GM12891 (cell line): Measurements from ENCODE around the gene NREP.

Experiments
- DNase-seq: peaks from one replicate; pipeline ENCODE4 v3.0.0; 2011; ENCODE audit warnings: low spot score; ENCODE audit not compliant: insufficient read length
- FAIRE-seq: peaks from 2 replicates; lab custom pipeline; 2011; peaks lifted over from hg19 to GRCh38; lab: Jason Lieb, UNC
- PAX5 ChIP-seq: IDR thresholded peaks from 2 replicates; pipeline ENCODE4 v1.6.1; 2011; ENCODE audit warnings: low read length, moderate library complexity, mild to moderate bottlenecking; ENCODE audit not compliant: insufficient read depth, severe bottlenecking
- POLR2A ChIP-seq: IDR thresholded peaks from 2 replicates; pipeline ENCODE4 v1.6.1; 2011; ENCODE audit warnings: low read depth, low read length, control low read depth
- POLR2AphosphoS5 ChIP-seq: IDR thresholded peaks from 2 replicates; pipeline ENCODE4 v1.6.1; 2011; ENCODE audit warnings: low read depth, low read length, control low read depth
- POU2F2 ChIP-seq: IDR thresholded peaks from 2 replicates; pipeline ENCODE4 v1.6.1; 2011; ENCODE audit warnings: low read depth, mild to moderate bottlenecking, control low read depth, low read length, moderate library complexity
- SPI1 ChIP-seq: IDR thresholded peaks from 2 replicates; pipeline ENCODE4 v1.6.1; 2011; ENCODE audit warnings: low read depth, low read length, control low read depth
- TAF1 ChIP-seq: IDR thresholded peaks from 2 replicates; pipeline ENCODE4 v1.6.1; 2011; ENCODE audit warnings: low read depth, low read length, control low read depth

Gene NREP

DNA sequence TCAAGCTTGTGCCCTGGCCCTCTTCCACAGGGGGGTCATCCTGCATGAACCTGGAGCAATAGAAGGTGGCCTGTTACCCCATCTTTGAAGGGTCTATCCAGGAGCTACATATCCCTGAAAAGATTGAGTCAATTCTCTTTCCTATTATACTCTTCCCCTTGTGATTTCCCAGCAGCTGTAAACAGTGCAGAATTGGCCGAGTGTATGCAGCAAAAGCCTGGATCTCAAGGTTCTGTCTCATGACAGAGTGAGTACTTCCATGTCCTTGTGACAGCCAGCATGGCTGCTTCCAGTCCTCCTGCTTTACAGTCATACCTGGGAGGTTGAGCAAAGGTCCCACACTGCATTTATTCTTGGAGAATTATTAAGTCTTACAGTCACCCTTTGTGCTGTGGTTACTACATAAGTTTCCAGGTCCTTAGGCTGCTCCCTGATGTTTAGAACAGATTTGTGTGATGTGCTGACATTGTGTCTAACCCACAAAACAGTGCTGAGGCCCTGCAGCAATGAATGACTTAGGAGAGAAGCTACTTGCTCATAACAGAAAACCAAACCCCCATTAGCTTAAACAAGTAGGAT lies 67.5 kb downstream of the NREP start:
- DNase-seq: no peak
- no peak for FAIRE-seq
- TF ChIP-seq SPI1: no peak
- no peak for TF ChIP-seq POLR2A
- no peak for TF ChIP-seq TAF1
- TF ChIP-seq PAX5: no peak
- TF ChIP-seq POU2F2: no peak

DNA sequence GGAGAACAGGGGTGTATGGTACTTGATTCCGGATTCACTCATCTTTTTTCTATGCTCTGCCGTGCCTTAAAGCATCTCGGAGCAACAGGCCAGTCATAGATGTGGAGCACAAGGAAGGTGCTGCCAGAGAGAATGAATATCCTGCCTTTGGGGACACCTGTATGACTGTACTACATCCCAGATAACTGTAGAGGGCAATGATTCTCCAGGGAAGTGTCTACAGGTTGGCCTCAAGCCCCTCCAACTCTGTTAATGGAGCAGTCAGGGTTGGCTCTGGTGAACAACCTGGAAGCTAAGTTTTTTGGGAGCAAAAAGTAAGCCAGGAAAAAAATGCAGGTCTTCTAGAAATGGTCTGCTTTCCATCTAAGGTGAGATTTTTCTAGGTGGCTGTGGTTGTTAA lies 71.0 kb downstream of the NREP start:
- DNase-seq (no peak), FAIRE-seq (no peak)

DNA sequence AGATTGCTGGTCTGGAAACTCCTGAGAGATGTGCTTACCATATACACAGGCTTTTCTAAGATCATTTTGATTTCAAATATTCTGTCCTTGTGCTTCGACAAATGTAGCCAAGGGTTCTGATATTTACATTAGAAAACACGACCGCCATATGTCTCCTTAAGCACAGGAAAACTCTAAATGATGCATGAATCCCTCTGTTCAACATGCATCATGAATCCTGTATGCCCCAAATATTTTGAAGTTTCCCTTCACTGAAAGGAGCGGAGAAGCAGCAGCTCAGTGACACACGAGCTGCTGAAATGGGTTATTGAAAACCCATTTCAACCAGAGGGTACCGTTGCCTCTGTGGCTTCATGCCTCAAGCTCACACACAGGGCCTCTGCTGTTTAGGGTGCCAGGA lies 74.4 kb downstream of the NREP start:
- FAIRE-seq (no peak), DNase-seq (no peak)
- TF ChIP-seq POLR2AphosphoS5 (no peak), POU2F2 (no peak), SPI1 (no peak), POLR2A (no peak), PAX5 (no peak), TAF1 (no peak)

More for the DNA sequence above, 71.0 kb downstream of the NREP start:
- TF ChIP-seq POU2F2: no peak
- no peak for TF ChIP-seq SPI1
- no peak for TF ChIP-seq POLR2AphosphoS5

DNA sequence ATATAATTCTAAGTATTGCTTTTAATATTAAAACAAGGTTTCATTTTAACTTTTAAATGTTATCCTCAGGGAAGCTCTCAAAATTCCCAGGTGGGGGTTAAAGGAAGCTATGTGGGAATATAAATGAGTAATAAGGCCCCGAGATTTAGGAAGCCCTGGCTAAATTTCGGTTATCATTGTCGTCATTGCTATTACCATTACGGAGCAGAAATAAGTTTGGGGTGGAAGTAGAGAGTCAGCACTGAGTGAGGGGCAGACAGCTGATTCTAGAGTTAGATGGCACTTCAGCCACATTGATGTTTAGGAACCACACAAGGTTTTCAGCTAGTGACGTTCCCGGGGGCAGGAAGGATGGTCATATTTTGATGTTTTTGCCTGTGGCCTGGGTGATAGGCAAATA lies 74.9 kb downstream of the NREP start:
- no peak for DNase-seq
- TF ChIP-seq POLR2A (no peak), POLR2AphosphoS5 (no peak), PAX5 (no peak), SPI1 (no peak), POU2F2 (no peak), TAF1 (no peak)
- no peak for FAIRE-seq

DNA sequence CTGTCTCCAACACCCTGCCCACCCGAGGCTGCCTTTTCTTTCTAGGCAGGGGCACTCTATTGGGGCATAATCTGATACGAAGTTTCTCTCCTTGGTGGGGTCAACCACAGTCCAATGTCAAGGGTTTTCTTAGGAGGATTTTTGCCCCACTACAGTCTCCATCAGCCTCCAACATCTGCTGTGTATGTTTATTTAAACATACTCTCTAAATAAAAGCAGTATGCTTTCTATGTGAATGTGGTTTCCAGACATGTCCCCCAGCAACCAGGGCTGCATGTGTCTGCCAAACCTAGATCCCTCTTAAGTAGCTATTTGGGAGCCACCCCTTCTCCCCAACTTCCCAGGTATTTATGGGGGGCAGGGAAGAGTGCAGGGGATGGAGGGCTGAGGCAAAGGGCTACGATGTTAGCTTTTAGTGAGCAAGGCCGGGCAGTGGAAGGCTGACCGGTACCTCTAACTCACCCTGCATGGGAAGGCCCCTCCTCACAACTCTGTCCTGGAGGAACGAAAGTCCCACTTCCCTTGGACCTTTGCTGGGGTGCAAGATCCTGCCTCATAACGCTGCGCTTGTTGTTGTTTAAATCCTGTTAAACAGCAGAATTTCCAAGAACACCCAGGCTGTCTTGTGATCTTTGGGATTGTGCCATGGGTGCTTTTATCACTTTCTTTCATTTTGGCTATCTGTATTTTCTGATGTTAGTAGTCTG lies 75.4 kb downstream of the NREP start:
- TF ChIP-seq PAX5 (no peak), POLR2AphosphoS5 (no peak), TAF1 (no peak), POLR2A (no peak), POU2F2 (no peak), SPI1 (no peak)
- no peak for FAIRE-seq
- no peak for DNase-seq

DNA sequence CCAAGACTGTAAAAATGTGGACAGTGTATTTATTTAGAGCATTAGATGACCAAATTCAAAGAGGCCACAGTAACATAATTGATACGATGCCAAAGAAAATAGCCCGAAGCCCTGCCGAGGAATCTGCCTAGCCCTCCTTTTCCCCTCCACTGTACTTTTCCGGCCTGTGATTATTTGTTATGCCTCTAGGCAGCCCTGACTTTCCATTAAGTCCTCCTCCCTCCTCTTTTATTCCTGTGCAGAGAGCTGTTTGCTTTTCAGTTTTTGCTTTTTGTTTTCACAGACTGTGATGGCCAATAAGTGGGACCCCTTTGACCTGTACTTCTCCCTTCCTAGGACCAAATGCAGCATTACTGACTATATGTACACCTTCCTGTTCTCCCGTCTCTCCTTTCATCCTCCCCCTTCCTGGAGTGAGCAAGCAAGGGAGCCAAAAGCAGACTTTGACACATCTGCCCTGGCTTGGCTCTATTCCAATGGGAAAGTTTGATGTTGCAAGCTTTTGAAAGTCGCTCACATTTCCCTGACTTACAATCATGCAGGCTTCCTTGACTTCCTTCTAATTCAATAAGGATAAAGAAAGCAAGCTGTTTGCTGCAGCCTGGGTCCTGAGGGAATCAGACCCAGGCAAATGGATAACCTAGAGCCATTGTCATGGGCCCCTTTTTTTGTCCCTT lies 76.1 kb downstream of the NREP start:
- DNase-seq: no peak
- FAIRE-seq: no peak

DNA sequence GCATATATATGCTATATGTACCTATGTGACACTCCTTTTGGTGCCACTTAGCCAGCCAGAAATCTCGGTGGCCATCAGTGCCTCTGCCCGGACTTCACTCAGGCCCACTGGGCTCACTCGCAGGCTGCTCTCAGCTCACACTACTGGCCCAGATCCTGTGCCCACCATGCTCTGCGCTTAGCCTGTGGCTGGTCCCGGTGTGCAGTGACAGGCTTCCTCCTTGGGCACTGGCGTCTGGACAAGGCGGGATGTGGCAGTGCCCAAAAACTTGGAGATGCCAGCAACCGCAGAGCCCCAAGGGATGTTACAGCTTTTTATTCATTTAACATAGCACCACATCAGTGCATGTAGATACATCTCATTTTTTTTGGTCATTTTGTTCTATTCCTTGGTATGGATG lies 77.4 kb downstream of the NREP start:
- FAIRE-seq (no peak), DNase-seq (no peak)
- TF ChIP-seq TAF1: no peak
- TF ChIP-seq SPI1: no peak

More for the DNA sequence above, 76.1 kb downstream of the NREP start:
- TF ChIP-seq POU2F2 (no peak), POLR2A (no peak), POLR2AphosphoS5 (no peak), SPI1 (no peak), PAX5 (no peak), TAF1 (no peak)
